GM20000 (cell line): ENCODE results near the gene ZNF302.

Experiments used
- DNase-seq: peaks from one replicate; pipeline ENCODE4 v3.0.0; 2012; ENCODE audit warnings: low spot score
- CTCF ChIP-seq: IDR thresholded peaks from 2 replicates; pipeline ENCODE4 v1.5.1; 2012; ENCODE audit warnings: mild to moderate bottlenecking, control low read depth; ENCODE audit errors: extremely low read depth, missing control alignments

The ZNF302 gene

GRCh38 chr19:34677386-34678084 is at the start of gene ZNF302:
Gene ZNF302, plus strand, starts transcription at chr19:34677678. Its CDS starts 1,127 bp downstream, at chr19:34678805.
- peak; percentile 94 for DNase-seq
- TF ChIP-seq CTCF = no peak

- TF ChIP-seq CTCF = no peak
- DNase-seq = no peak
These were observed 43.7 kb upstream of the ZNF302 start for GRCh38 chr19:34633802-34634201.

GRCh38 chr19:34639491-34640085 is 37.9 kb upstream of the ZNF302 start:
- TF ChIP-seq CTCF = peak; percentile 79
- DNase-seq = peak; percentile 40

- no peak for TF ChIP-seq CTCF
- no peak for DNase-seq
These were observed 35.2 kb upstream of the ZNF302 start for GRCh38 chr19:34642241-34642640.

GRCh38 chr19:34644991-34645461 is 32.5 kb upstream of the ZNF302 start:
- DNase-seq = no peak
- TF ChIP-seq CTCF = no peak

- no peak for DNase-seq
These were observed 31.9 kb upstream of the ZNF302 start for GRCh38 chr19:34645551-34645950.

More at GRCh38 chr19:34645551-34645950, 31.9 kb upstream of the ZNF302 start:
- no peak for TF ChIP-seq CTCF
